OCI-LY1 (cell line): ENCODE measurements around the gene MVB12B.

Experiments
- H2AFZ ChIP-seq: fragments of 200-600 bp; sonication (generic), shearing (Covaris generic); 2 replicates; pipeline ENCODE4 v1.6.0; 2014; ENCODE audit warnings: antibody characterized with exemption, mild to moderate bottlenecking, low read length
- H3F3A ChIP-seq: fragments of 200-600 bp; sonication (generic), shearing (Covaris generic); 2 replicates; pipeline ENCODE4 v1.6.0; 2014; ENCODE audit warnings: mild to moderate bottlenecking, antibody characterized with exemption, low read length, moderate library complexity; ENCODE audit not compliant: insufficient read depth
- H3K27ac ChIP-seq: fragments of 200-600 bp; sonication (generic); 2 replicates; pipeline ENCODE4 v1.5.1; 2014; ENCODE audit warnings: low read length, mixed run types, mild to moderate bottlenecking, low read depth; ENCODE audit not compliant: poor library complexity, severe bottlenecking
- H3K27me3 ChIP-seq: fragments of 200-600 bp; sonication (generic); 2 replicates; pipeline ENCODE4 v1.6.0; 2014; ENCODE audit warnings: antibody characterized with exemption, mild to moderate bottlenecking, low read length, moderate library complexity; ENCODE audit not compliant: insufficient read depth
- H3K36me3 ChIP-seq: fragments of 200-600 bp; sonication (generic); 2 replicates; pipeline ENCODE4 v1.6.1; 2014; ENCODE audit warnings: mild to moderate bottlenecking, antibody characterized with exemption, low read length, moderate library complexity, mixed read lengths; ENCODE audit not compliant: insufficient read depth
- H3K4me1 ChIP-seq: fragments of 200-600 bp; sonication (generic); 2 replicates; pipeline ENCODE4 v1.5.1; 2014; ENCODE audit warnings: mild to moderate bottlenecking, low read length, moderate library complexity; ENCODE audit not compliant: insufficient read depth, severe bottlenecking
- H3K4me2 ChIP-seq: fragments of 200-600 bp; sonication (generic), shearing (Covaris generic); 2 replicates; pipeline ENCODE4 v1.6.1; 2014; ENCODE audit warnings: low read length
- H3K4me3 ChIP-seq: fragments of 200-600 bp; sonication (generic); 2 replicates; pipeline ENCODE4 v1.5.1; 2014; ENCODE audit warnings: low read length, low read depth, mild to moderate bottlenecking, mixed read lengths; ENCODE audit not compliant: poor library complexity, severe bottlenecking
- H3K79me2 ChIP-seq: fragments of 200-600 bp; shearing (Covaris generic); 2 replicates; pipeline ENCODE4 v1.6.1; 2016; ENCODE audit warnings: mixed run types, low read length, mixed read lengths; ENCODE audit not compliant: insufficient read depth
- H3K9ac ChIP-seq: fragments of 200-600 bp; sonication (generic), shearing (Covaris generic); 2 replicates; pipeline ENCODE4 v1.6.1; 2014; ENCODE audit warnings: mild to moderate bottlenecking, low read length, mixed read lengths
- H3K9me2 ChIP-seq: fragments of 200-600 bp; sonication (generic), shearing (Covaris generic); 2 replicates; pipeline ENCODE4 v1.6.1; 2014; ENCODE audit warnings: low read depth, mild to moderate bottlenecking, low read length, mixed read lengths
- H3K9me3 ChIP-seq: fragments of 200-600 bp; shearing (Covaris generic); 2 replicates; pipeline ENCODE4 v1.6.1; 2014; ENCODE audit warnings: low read length, mixed read lengths
- H4K20me1 ChIP-seq: fragments of 200-600 bp; sonication (generic), shearing (Covaris generic); 2 replicates; pipeline ENCODE4 v1.6.0; 2016; ENCODE audit warnings: mild to moderate bottlenecking, low read length; ENCODE audit not compliant: insufficient read depth
- EZH2 ChIP-seq: fragments of 200-600 bp; sonication (generic), shearing (Covaris generic); IDR thresholded peaks from 2 replicates; pipeline ENCODE4 v1.8.0; 2017; ENCODE audit warnings: borderline replicate concordance, mixed run types, mild to moderate bottlenecking, antibody characterized with exemption, low read length, moderate library complexity, mixed read lengths
- TF ChIP-seq, protein P1 (sequence below): fragments of 200-600 bp; sonication (generic), shearing (Covaris generic); IDR thresholded peaks from 2 replicates; pipeline ENCODE4 v1.5.1; 2017; ENCODE audit warnings: mild to moderate bottlenecking, antibody characterized with exemption, low read length, moderate library complexity, mixed read lengths

MVB12B gene

DNA sequence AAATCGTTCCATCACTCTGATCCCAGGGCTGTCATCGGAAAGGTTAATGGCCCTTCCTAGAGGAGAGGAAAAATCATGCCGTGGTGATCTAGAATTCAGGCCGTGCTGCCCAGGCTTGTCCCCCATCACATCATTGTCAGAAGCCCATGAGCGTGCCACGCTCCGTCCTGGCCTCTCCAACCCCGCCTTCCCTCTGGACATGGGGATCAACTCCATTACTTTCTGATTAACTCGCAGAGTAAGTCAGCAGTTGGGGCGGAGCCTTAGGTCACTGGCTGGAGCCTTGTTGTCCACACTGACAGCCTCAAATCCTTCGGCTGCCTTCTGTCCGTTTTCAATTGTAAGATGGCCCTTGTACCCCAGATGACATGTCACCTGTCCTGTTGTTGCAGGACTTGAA lies 75.0 kb downstream of the MVB12B start:
- no peak overlapping the region for H2AFZ ChIP-seq
- H3K79me2 ChIP-seq = no peaks in the 10 kb centered on the region
- no peak overlapping the region for H3K27ac ChIP-seq
- H3F3A ChIP-seq = no peaks in the 10 kb centered on the region
- no peak overlapping the region for H3K4me3 ChIP-seq
- no peak overlapping the region for H3K4me2 ChIP-seq
- H3K27me3 ChIP-seq = no peaks in the 10 kb centered on the region; the same call in 1 of the 2 replicates
- no peaks in the 10 kb centered on the region for H3K4me1 ChIP-seq
- H3K9ac ChIP-seq = no peak overlapping the region
- no peaks in the 10 kb centered on the region for H4K20me1 ChIP-seq
- no peaks in the 10 kb centered on the region for H3K36me3 ChIP-seq
- no peaks in the 10 kb centered on the region for H3K9me2 ChIP-seq
- TF ChIP-seq EZH2 = no peak
- TF ChIP-seq, protein P1, sequence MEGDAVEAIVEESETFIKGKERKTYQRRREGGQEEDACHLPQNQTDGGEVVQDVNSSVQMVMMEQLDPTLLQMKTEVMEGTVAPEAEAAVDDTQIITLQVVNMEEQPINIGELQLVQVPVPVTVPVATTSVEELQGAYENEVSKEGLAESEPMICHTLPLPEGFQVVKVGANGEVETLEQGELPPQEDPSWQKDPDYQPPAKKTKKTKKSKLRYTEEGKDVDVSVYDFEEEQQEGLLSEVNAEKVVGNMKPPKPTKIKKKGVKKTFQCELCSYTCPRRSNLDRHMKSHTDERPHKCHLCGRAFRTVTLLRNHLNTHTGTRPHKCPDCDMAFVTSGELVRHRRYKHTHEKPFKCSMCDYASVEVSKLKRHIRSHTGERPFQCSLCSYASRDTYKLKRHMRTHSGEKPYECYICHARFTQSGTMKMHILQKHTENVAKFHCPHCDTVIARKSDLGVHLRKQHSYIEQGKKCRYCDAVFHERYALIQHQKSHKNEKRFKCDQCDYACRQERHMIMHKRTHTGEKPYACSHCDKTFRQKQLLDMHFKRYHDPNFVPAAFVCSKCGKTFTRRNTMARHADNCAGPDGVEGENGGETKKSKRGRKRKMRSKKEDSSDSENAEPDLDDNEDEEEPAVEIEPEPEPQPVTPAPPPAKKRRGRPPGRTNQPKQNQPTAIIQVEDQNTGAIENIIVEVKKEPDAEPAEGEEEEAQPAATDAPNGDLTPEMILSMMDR = no peak
- no peaks in the 10 kb centered on the region for H3K9me3 ChIP-seq

- Histone ChIP-seq H3K9ac (no peak overlapping the region), H4K20me1 (no peaks in the 10 kb centered on the region), H3F3A (no peaks in the 10 kb centered on the region), H2AFZ (no peak overlapping the region), H3K4me3 (no peak overlapping the region), H3K9me2 (no peaks in the 10 kb centered on the region), H3K79me2 (no peaks in the 10 kb centered on the region), H3K4me2 (no peak overlapping the region), H3K27ac (no peak overlapping the region), H3K9me3 (no peaks in the 10 kb centered on the region), H3K27me3 (no peaks in the 10 kb centered on the region; the same call in 1 of the 2 replicates), H3K4me1 (no peaks in the 10 kb centered on the region), H3K36me3 (no peaks in the 10 kb centered on the region)
- TF ChIP-seq, protein P1 = no peak
- no peak for TF ChIP-seq EZH2
Measured at GRCh38 chr9:126403397-126403796, 76.8 kb downstream of the MVB12B start.

GRCh38 chr9:126404459-126404858 lies 77.8 kb downstream of the MVB12B start:
- Histone ChIP-seq H3K4me3 (no peak overlapping the region), H3K9me3 (no peaks in the 10 kb centered on the region), H3K27me3 (no peaks in the 10 kb centered on the region; the same call in 1 of the 2 replicates), H2AFZ (no peak overlapping the region), H3K4me1 (no peaks in the 10 kb centered on the region), H3K79me2 (no peaks in the 10 kb centered on the region), H3K27ac (no peak overlapping the region), H3F3A (no peaks in the 10 kb centered on the region), H3K9ac (no peak overlapping the region), H3K4me2 (no peak overlapping the region), H4K20me1 (no peaks in the 10 kb centered on the region), H3K9me2 (no peaks in the 10 kb centered on the region), H3K36me3 (no peaks in the 10 kb centered on the region)
- no peak for TF ChIP-seq EZH2
- TF ChIP-seq, protein P1 = no peak
